Measurements from ENCODE around the gene IRAK2. TPM values are rescaled to one million over a fixed set of nuclear protein-coding genes. Genes with fewer than 3 reads are reported as not detected.
"Not testable (repeated sequence)": the region's sequence is repeated elsewhere in the genome, so short reads cannot be mapped to it uniquely, and the experiment has no call there.

Gene IRAK2
- total RNA-seq, 1 experiment from 2014 or later, result 0.04 TPM

DNA sequence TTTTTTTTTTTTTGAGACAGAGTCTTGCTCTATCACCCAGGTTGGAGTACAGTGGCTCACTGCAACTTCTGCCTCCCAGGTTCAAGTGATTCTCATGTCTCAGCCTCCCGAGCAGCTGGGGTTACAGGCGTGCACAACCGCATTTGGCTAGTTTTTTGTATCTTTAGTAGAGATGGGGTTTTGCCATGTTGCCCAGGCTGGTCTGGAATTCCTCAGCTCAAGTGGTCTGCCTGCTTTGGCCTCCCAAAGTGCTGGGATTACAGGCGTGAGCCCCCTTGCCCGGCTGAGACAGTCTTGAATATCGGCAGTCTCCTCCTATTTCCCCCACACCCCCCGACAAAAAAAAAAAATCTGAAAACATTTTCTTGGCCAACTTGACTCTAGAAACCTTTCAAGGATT, 102.2 kb downstream of the IRAK2 start:
- peaks cover 57% of the 10 kb centered on the region for H3K36me3 ChIP-seq (ENCODE audit: insufficient read depth, low read length)
- H3K9ac ChIP-seq (ENCODE audit: low read length); H3K27me3 ChIP-seq (ENCODE audit: low read length); H3K4me1 ChIP-seq (ENCODE audit: low read length); H3K4me3 ChIP-seq (ENCODE audit: low read length); H3K4me2 ChIP-seq (ENCODE audit: low read depth, low read length, poor library complexity, severe bottlenecking); H3K9me2 ChIP-seq (replicated peaks; ENCODE audit: insufficient read depth, low read length); DNase-seq; H3K9me3 ChIP-seq (ENCODE audit: low read length); H3K27ac ChIP-seq (ENCODE audit: low read length); H2AFZ ChIP-seq (ENCODE audit: low read length): not testable (repeated sequence)
- H3K79me2 ChIP-seq (ENCODE audit: low read length), result peaks cover 98% of the 10 kb centered on the region
- H4K20me1 ChIP-seq (ENCODE audit: insufficient read depth, low read depth, low read length), result peaks cover 32% of the 10 kb centered on the region

DNA sequence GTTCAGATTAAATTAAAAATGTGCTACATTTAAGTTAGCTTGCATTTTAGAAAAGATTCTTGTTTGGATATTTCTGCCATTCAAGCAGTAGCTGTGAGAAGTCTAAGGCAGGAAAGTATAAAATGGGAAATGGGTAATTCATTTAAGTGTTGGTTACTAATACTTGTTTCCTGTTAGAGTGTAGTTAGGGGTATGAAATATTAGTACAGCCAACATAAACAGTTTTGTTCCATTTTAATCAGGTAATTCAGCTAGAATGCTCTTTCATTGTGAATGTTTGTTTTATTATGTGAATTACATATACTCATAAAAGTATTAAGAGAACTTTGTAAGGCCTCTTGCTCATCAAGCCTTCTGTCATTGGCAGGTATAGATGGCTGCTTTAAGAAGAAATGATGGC, 103.4 kb downstream of the IRAK2 start:
- Histone ChIP-seq H3K4me2 (ENCODE audit: low read depth, low read length, poor library complexity, severe bottlenecking) (no peak overlapping the region), H3K27ac (ENCODE audit: low read length) (no peak overlapping the region), H3K9me3 (ENCODE audit: low read length) (no peaks in the 10 kb centered on the region), H3K4me3 (ENCODE audit: low read length) (no peak overlapping the region), H3K36me3 (ENCODE audit: insufficient read depth, low read length) (peaks cover 53% of the 10 kb centered on the region), H2AFZ (ENCODE audit: low read length) (no peak overlapping the region), H3K27me3 (ENCODE audit: low read length) (no peaks in the 10 kb centered on the region), H3K9ac (ENCODE audit: low read length) (no peak overlapping the region), H4K20me1 (ENCODE audit: insufficient read depth, low read depth, low read length) (peaks cover 35% of the 10 kb centered on the region), H3K79me2 (ENCODE audit: low read length) (peaks cover 99% of the 10 kb centered on the region), H3K9me2 (replicated peaks; ENCODE audit: insufficient read depth, low read length) (no peaks in the 10 kb centered on the region), H3K4me1 (ENCODE audit: low read length) (peaks cover 3% of the 10 kb centered on the region; the same call in 1 of the 2 replicates)
- DNase-seq, result no peak

DNA sequence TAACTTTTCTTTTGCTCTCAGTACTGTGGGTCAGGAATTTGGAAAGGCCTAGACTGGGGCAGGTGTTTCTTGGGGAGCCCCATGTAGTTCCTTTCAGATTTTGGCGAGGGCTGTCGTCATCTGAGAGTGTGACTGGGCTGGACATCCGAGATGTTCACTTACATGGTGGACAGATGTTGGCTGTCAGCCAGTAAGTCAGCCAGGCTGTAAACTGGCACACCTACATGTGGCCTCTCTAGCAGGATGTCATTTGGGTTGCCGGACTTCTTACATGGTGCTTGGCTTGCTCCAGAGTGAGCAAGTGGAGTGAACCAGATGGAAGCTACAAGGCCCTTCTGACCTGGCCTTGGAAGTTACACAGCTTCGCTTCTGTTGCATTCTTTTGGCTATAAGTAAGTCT, 104.2 kb downstream of the IRAK2 start:
- Histone ChIP-seq H3K9me2 (replicated peaks; ENCODE audit: insufficient read depth, low read length) (no peaks in the 10 kb centered on the region), H2AFZ (ENCODE audit: low read length) (no peak overlapping the region), H3K4me1 (ENCODE audit: low read length) (peaks cover 11% of the 10 kb centered on the region), H3K79me2 (ENCODE audit: low read length) (peaks cover 99% of the 10 kb centered on the region), H3K36me3 (ENCODE audit: insufficient read depth, low read length) (peaks cover 53% of the 10 kb centered on the region), H4K20me1 (ENCODE audit: insufficient read depth, low read depth, low read length) (peaks cover 42% of the 10 kb centered on the region), H3K4me3 (ENCODE audit: low read length) (no peak overlapping the region), H3K9ac (ENCODE audit: low read length) (no peak overlapping the region), H3K4me2 (ENCODE audit: low read depth, low read length, poor library complexity, severe bottlenecking) (no peak overlapping the region), H3K27ac (ENCODE audit: low read length) (no peak overlapping the region), H3K9me3 (ENCODE audit: low read length) (no peaks in the 10 kb centered on the region), H3K27me3 (ENCODE audit: low read length) (no peaks in the 10 kb centered on the region)
- DNase-seq, result no peak

DNA sequence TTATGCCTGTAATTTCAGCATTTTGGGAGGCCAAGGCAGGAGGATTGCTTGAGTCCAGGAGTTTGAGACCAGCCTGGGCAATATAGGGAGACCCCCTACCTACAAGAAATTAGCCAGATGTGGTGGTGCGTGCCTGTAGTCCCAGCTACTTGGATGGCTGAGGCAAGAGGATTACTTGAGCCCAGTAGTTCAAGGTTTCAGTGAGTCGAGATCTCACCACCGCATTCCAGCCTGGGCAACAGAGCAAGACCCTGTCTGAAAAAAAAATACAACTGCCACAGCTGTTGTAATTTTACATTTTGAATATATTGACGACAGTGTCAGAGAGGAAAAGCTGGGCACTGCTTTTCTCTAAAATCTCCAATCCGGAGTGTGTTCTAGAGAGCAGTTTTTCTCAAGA, 104.7 kb downstream of the IRAK2 start:
- Histone ChIP-seq H3K4me2 (ENCODE audit: low read depth, low read length, poor library complexity, severe bottlenecking) (no peak overlapping the region), H2AFZ (ENCODE audit: low read length) (no peak overlapping the region), H3K4me3 (ENCODE audit: low read length) (no peak overlapping the region), H3K9me2 (replicated peaks; ENCODE audit: insufficient read depth, low read length) (no peaks in the 10 kb centered on the region), H3K9ac (ENCODE audit: low read length) (no peak overlapping the region), H4K20me1 (ENCODE audit: insufficient read depth, low read depth, low read length) (peaks cover 47% of the 10 kb centered on the region), H3K27ac (ENCODE audit: low read length) (no peak overlapping the region), H3K9me3 (ENCODE audit: low read length) (no peaks in the 10 kb centered on the region), H3K79me2 (ENCODE audit: low read length) (peaks cover 99% of the 10 kb centered on the region), H3K27me3 (ENCODE audit: low read length) (no peaks in the 10 kb centered on the region), H3K36me3 (ENCODE audit: insufficient read depth, low read length) (peaks cover 48% of the 10 kb centered on the region), H3K4me1 (ENCODE audit: low read length) (peaks cover 16% of the 10 kb centered on the region)
- no peak for DNase-seq

DNA sequence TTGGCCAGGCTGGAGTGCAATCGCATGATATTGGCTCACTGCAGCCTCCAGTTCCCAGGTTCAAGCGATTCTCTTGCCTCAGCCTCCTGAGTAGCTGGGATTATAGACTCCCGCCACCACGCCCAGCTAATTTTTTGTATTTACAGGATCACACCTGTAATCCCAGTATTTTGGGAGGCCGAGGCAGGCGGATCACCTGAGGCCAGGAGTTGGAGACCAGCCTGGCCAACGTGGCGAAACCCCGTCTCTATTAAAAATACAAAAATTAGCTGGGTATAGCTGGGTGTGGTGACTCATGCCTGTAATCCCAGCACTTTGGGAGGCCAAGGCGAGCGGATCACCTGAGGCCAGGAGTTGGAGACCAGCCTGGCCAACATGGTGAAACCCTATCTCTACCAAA, 107.8 kb downstream of the IRAK2 start:
- DNase-seq; H3K27me3 ChIP-seq (ENCODE audit: low read length); H3K4me2 ChIP-seq (ENCODE audit: low read depth, low read length, poor library complexity, severe bottlenecking); H3K9ac ChIP-seq (ENCODE audit: low read length); H3K4me3 ChIP-seq (ENCODE audit: low read length); H3K9me3 ChIP-seq (ENCODE audit: low read length); H3K27ac ChIP-seq (ENCODE audit: low read length); H2AFZ ChIP-seq (ENCODE audit: low read length); H3K9me2 ChIP-seq (replicated peaks; ENCODE audit: insufficient read depth, low read length): not testable (repeated sequence)
- Histone ChIP-seq H4K20me1 (ENCODE audit: insufficient read depth, low read depth, low read length) (peaks cover 60% of the 10 kb centered on the region), H3K79me2 (ENCODE audit: low read length) (peaks cover 99% of the 10 kb centered on the region), H3K4me1 (ENCODE audit: low read length) (peaks cover 18% of the 10 kb centered on the region), H3K36me3 (ENCODE audit: insufficient read depth, low read length) (peaks cover 41% of the 10 kb centered on the region)

DNA sequence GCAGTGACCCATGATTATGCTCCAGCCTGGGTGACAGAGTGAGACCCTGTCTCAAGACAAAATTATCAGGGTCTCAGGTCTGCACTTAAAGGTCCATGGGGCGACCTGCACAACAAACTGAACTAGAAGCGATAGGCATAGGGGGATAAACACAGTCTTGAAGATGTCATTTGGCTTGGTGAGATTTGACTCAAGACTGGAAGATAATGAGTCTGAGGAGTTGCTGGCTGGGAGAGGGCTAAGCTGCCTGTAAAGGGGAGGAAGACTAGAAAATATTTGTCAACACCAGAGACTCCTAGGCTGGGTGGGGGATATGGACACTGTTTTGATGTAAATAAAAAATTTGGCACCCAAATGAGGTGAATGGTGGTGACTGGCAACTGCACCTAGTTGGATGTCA, 108.3 kb downstream of the IRAK2 start:
- no peaks in the 10 kb centered on the region for H3K9me3 ChIP-seq (ENCODE audit: low read length)
- H3K9me2 ChIP-seq (replicated peaks; ENCODE audit: insufficient read depth, low read length), result no peaks in the 10 kb centered on the region
- peaks cover 18% of the 10 kb centered on the region for H3K4me1 ChIP-seq (ENCODE audit: low read length)
- no peak overlapping the region for H3K4me3 ChIP-seq (ENCODE audit: low read length)
- H2AFZ ChIP-seq (ENCODE audit: low read length), result no peak overlapping the region
- peaks cover 94% of the 10 kb centered on the region for H3K79me2 ChIP-seq (ENCODE audit: low read length)
- no peak overlapping the region for H3K9ac ChIP-seq (ENCODE audit: low read length)
- no peak overlapping the region for H3K27ac ChIP-seq (ENCODE audit: low read length)
- peaks cover 55% of the 10 kb centered on the region for H4K20me1 ChIP-seq (ENCODE audit: insufficient read depth, low read depth, low read length)
- no peak overlapping the region for H3K4me2 ChIP-seq (ENCODE audit: low read depth, low read length, poor library complexity, severe bottlenecking)
- peaks cover 36% of the 10 kb centered on the region for H3K36me3 ChIP-seq (ENCODE audit: insufficient read depth, low read length)
- no peaks in the 10 kb centered on the region for H3K27me3 ChIP-seq (ENCODE audit: low read length)
- DNase-seq, result no peak

DNA sequence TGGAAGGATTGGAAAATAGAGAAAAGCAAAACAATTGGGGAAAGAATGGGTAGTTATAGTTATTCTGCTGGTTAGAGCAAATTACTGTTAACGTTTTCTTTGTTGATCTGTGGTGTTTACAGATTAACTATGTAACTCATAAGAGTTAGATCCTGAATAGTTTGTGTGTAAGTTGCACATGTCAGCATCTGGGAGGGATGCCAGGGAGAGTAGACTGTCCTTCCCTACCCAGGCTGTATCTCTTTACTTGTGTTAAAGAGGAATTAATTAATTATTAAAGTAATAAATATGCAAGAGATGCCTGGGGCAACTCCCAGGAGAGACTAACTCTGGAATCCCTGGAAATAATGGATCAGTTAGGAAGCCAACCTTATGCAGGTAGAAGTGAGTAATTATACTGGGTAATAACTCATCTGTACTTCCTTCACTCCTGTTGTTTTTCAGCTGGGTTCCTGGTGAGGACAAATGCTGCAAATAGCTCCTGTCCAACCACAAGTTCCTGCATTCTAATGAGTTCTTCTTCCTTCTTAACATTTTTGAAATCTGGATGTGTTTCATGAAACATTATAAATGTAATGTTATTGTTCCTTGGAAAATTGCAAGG, 109.1 kb downstream of the IRAK2 start:
- DNase-seq, result no peak
- Histone ChIP-seq H3K36me3 (ENCODE audit: insufficient read depth, low read length) (peaks cover 28% of the 10 kb centered on the region), H3K9me2 (replicated peaks; ENCODE audit: insufficient read depth, low read length) (no peaks in the 10 kb centered on the region), H3K27me3 (ENCODE audit: low read length) (no peaks in the 10 kb centered on the region), H3K4me3 (ENCODE audit: low read length) (no peak overlapping the region), H3K27ac (ENCODE audit: low read length) (no peak overlapping the region), H2AFZ (ENCODE audit: low read length) (no peak overlapping the region), H3K4me2 (ENCODE audit: low read depth, low read length, poor library complexity, severe bottlenecking) (no peak overlapping the region), H3K4me1 (ENCODE audit: low read length) (peaks cover 18% of the 10 kb centered on the region), H4K20me1 (ENCODE audit: insufficient read depth, low read depth, low read length) (peaks cover 46% of the 10 kb centered on the region), H3K79me2 (ENCODE audit: low read length) (peaks cover 86% of the 10 kb centered on the region), H3K9ac (ENCODE audit: low read length) (no peak overlapping the region), H3K9me3 (ENCODE audit: low read length) (no peaks in the 10 kb centered on the region)

GRCh38 chr3:10274601-10275000, 109.9 kb downstream of the IRAK2 start:
- Histone ChIP-seq H3K79me2 (ENCODE audit: low read length) (peaks cover 78% of the 10 kb centered on the region), H3K4me3 (ENCODE audit: low read length) (no peak overlapping the region), H2AFZ (ENCODE audit: low read length) (no peak overlapping the region), H4K20me1 (ENCODE audit: insufficient read depth, low read depth, low read length) (peaks cover 45% of the 10 kb centered on the region), H3K9ac (ENCODE audit: low read length) (no peak overlapping the region), H3K27me3 (ENCODE audit: low read length) (no peaks in the 10 kb centered on the region), H3K4me2 (ENCODE audit: low read depth, low read length, poor library complexity, severe bottlenecking) (no peak overlapping the region), H3K9me2 (replicated peaks; ENCODE audit: insufficient read depth, low read length) (no peaks in the 10 kb centered on the region), H3K36me3 (ENCODE audit: insufficient read depth, low read length) (peaks cover 25% of the 10 kb centered on the region), H3K4me1 (ENCODE audit: low read length) (peaks cover 18% of the 10 kb centered on the region), H3K27ac (ENCODE audit: low read length) (no peak overlapping the region), H3K9me3 (ENCODE audit: low read length) (no peaks in the 10 kb centered on the region)
- no peak for DNase-seq
